GDM1 (cell line): ENCODE data around the gene EFCAB12.

Experiments
- DNase-seq: peaks from one replicate; lab custom pipeline; 2025; lab: John Stamatoyannopoulos, UW

Gene EFCAB12

GRCh38 chr3:129445471-129445870 is 17.0 kb upstream of the EFCAB12 start:
- no peak for DNase-seq

- DNase-seq = no peak
Observed at GRCh38 chr3:129442947-129443346, 14.5 kb upstream of the EFCAB12 start.

- no peak for DNase-seq
Observed at GRCh38 chr3:129442486-129442885, 14.1 kb upstream of the EFCAB12 start.

GRCh38 chr3:129441782-129442181 is 13.3 kb upstream of the EFCAB12 start:
- no peak for DNase-seq

GRCh38 chr3:129441215-129441614 is 12.8 kb upstream of the EFCAB12 start:
- DNase-seq = no peak

GRCh38 chr3:129440618-129441190 is 12.3 kb upstream of the EFCAB12 start:
- no peak for DNase-seq

- DNase-seq = peak; percentile 100
Observed at GRCh38 chr3:129439817-129440617, 11.6 kb upstream of the EFCAB12 start, which contains the start of the genes IFT122 and MBD4. TSS of gene IFT122 (plus strand) at chr3:129440224. CDS start at chr3:129440331, 107 bp downstream. TSS of gene MBD4 (minus strand) at chr3:129439948. CDS start at chr3:129439833, 115 bp downstream.

- DNase-seq = peak; percentile 27
Observed at GRCh38 chr3:129439226-129439816, 10.9 kb upstream of the EFCAB12 start.

- no peak for DNase-seq
Observed at GRCh38 chr3:129435367-129435766, 6.9 kb upstream of the EFCAB12 start.

GRCh38 chr3:129434140-129434539 is 5.7 kb upstream of the EFCAB12 start:
- no peak for DNase-seq

GRCh38 chr3:129433565-129433964 is 5.1 kb upstream of the EFCAB12 start:
- no peak for DNase-seq

- no peak for DNase-seq
Observed at GRCh38 chr3:129432671-129433070, 4.2 kb upstream of the EFCAB12 start.

- peak; percentile 47 for DNase-seq
Observed at GRCh38 chr3:129432036-129432435, 3.6 kb upstream of the EFCAB12 start.

- DNase-seq = no peak
Observed at GRCh38 chr3:129429602-129430001, 1.2 kb upstream of the EFCAB12 start.

GRCh38 chr3:129429080-129429451 is 630 bp upstream of the EFCAB12 start:
- DNase-seq = no peak

GRCh38 chr3:129428007-129428375 is 445 bp downstream of the EFCAB12 start:
- DNase-seq = no peak

GRCh38 chr3:129425619-129426018 is 2.8 kb downstream of the EFCAB12 start:
- DNase-seq = no peak

- DNase-seq = no peak
Observed at GRCh38 chr3:129425213-129425612, 3.2 kb downstream of the EFCAB12 start.

GRCh38 chr3:129424185-129424841 is 4.1 kb downstream of the EFCAB12 start:
- DNase-seq = peak; percentile 11

GRCh38 chr3:129422897-129423296 is 5.5 kb downstream of the EFCAB12 start:
- DNase-seq = no peak

- no peak for DNase-seq
Observed at GRCh38 chr3:129421988-129422745, 6.3 kb downstream of the EFCAB12 start.
